Measurements from ENCODE around the gene EPHA10. TPM values are rescaled to one million over a fixed set of nuclear protein-coding genes. Genes with fewer than 3 reads are reported as not detected.

EPHA10 gene
- total RNA-seq, 3 donors from 2014 or later, result 0.73 to 2.6 TPM; not detected in 1

DNA sequence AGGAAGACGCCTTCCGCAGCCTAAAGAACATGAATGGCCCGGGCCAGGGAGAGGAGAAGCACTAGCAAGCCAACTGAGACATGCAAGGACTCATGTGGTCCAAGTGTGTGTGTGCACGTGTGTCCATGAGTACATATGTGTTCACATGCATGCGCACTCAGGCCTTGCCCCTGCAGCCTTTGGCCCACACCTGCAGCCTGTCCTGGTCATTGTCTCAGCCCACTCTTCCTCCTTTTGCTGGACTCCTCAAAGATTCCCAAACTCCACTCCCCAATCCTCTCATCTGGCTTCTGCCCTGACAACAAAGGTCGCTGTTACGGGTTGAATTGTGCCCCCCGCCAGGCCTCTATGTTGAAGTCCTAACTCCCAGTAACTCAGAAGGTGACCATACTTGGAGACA lies 50.7 kb downstream of the EPHA10 start:
- intact Hi-C loops (cut with DNase I; ENCODE audit: low total_unique reads), result no loop called here
- no peaks in the 10 kb centered on the region for H3K27me3 ChIP-seq
- no peak for TF ChIP-seq POLR2A (IDR thresholded peaks at IDR 0.05)
- TF ChIP-seq CTCF (IDR thresholded peaks at IDR 0.05), result no peak
- no peak for TF ChIP-seq POLR2AphosphoS5 (IDR thresholded peaks at IDR 0.05)
- no peaks in the 10 kb centered on the region for H3K36me3 ChIP-seq
- no peaks in the 10 kb centered on the region for H3K4me1 ChIP-seq
- no peaks in the 10 kb centered on the region for H3K9me3 ChIP-seq
- no peak overlapping the region for H3K4me3 ChIP-seq
- no peak for DNase-seq (ENCODE audit: low spot score in 2 of 2)
- no peak overlapping the region for H3K27ac ChIP-seq

DNA sequence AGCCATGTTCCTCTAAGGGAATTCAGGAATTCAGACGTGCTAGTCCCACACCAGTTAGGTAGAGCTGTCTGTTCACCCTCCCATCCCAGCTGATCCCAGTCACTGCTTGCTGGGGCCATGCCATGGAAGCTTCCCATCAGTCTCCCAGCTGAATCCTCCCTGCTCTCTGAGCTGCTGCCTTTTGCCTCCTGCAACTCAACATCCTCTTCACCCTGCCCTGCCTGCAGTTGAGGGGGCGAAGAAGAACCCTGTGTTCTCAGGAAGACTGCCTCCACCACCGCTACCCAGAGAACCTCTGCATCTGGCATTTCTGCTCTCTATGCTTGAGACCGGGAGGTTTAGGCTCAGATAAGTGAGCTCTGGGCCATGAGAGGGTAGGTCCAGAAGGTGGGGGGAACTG lies 56.4 kb downstream of the EPHA10 start:
- Histone ChIP-seq H3K9me3 (no peaks in the 10 kb centered on the region), H3K27ac (no peak overlapping the region), H3K4me1 (no peaks in the 10 kb centered on the region), H3K36me3 (no peaks in the 10 kb centered on the region), H3K4me3 (no peak overlapping the region), H3K27me3 (no peaks in the 10 kb centered on the region)
- DNase-seq (ENCODE audit: low spot score in 2 of 2), result no peak
- TF ChIP-seq CTCF (IDR thresholded peaks at IDR 0.05) (no peak), POLR2A (IDR thresholded peaks at IDR 0.05) (no peak), POLR2AphosphoS5 (IDR thresholded peaks at IDR 0.05) (no peak)
- intact Hi-C loops (cut with DNase I; ENCODE audit: low total_unique reads), result no loop called here

DNA sequence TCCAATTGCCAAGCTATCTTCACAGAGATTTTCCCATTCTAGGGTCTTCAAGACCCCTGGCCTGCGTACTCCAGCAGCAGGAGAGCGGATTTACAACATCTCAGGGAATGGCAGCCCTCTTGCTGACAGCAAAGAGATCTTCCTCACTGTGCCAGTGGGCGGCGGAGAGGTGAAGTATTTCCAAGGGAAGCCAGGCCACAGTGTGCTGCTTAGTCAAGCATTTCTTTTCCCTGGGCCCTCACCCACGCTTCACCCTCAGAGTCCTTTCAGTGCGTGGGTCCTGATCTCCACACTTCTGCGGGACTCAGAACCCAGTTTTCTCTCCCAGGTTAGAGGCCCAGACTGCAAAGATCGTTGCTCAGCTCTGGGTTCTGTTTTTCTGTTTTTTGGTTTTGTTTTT lies 59.5 kb downstream of the EPHA10 start:
- no peaks in the 10 kb centered on the region for H3K36me3 ChIP-seq
- H3K4me3 ChIP-seq, result no peak overlapping the region
- H3K4me1 ChIP-seq, result no peaks in the 10 kb centered on the region
- H3K27ac ChIP-seq, result no peak overlapping the region
- H3K9me3 ChIP-seq, result no peaks in the 10 kb centered on the region
- H3K27me3 ChIP-seq, result no peaks in the 10 kb centered on the region
- no peak for DNase-seq (ENCODE audit: low spot score in 2 of 2)
- TF ChIP-seq CTCF (IDR thresholded peaks at IDR 0.05), result no peak
- no peak for TF ChIP-seq POLR2AphosphoS5 (IDR thresholded peaks at IDR 0.05)
- TF ChIP-seq POLR2A (IDR thresholded peaks at IDR 0.05), result no peak
- intact Hi-C loops (cut with DNase I; ENCODE audit: low total_unique reads), result no loop called here

GRCh38 chr1:37704966-37705365 lies 60.0 kb downstream of the EPHA10 start:
- no peaks in the 10 kb centered on the region for H3K4me1 ChIP-seq
- DNase-seq (ENCODE audit: low spot score in 2 of 2), result no peak
- H3K4me3 ChIP-seq, result no peak overlapping the region
- no peak for TF ChIP-seq POLR2AphosphoS5 (IDR thresholded peaks at IDR 0.05)
- TF ChIP-seq CTCF (IDR thresholded peaks at IDR 0.05), result no peak
- TF ChIP-seq POLR2A (IDR thresholded peaks at IDR 0.05), result no peak
- intact Hi-C loops (cut with DNase I; ENCODE audit: low total_unique reads), result no loop called here
- H3K27me3 ChIP-seq, result no peaks in the 10 kb centered on the region
- H3K27ac ChIP-seq, result no peak overlapping the region
- no peaks in the 10 kb centered on the region for H3K9me3 ChIP-seq
- H3K36me3 ChIP-seq, result no peaks in the 10 kb centered on the region

- no peaks in the 10 kb centered on the region for H3K4me1 ChIP-seq
- H3K9me3 ChIP-seq, result no peaks in the 10 kb centered on the region
- no peaks in the 10 kb centered on the region for H3K36me3 ChIP-seq
- TF ChIP-seq CTCF (IDR thresholded peaks at IDR 0.05), result no peak
- TF ChIP-seq POLR2A (IDR thresholded peaks at IDR 0.05), result no peak
- no peak for TF ChIP-seq POLR2AphosphoS5 (IDR thresholded peaks at IDR 0.05)
- DNase-seq (ENCODE audit: low spot score in 2 of 2), result no peak
- H3K4me3 ChIP-seq, result no peak overlapping the region
- no peak overlapping the region for H3K27ac ChIP-seq
- no peaks in the 10 kb centered on the region for H3K27me3 ChIP-seq
- intact Hi-C loops (cut with DNase I; ENCODE audit: low total_unique reads), result no loop called here
Measured at GRCh38 chr1:37703061-37703460, 61.9 kb downstream of the EPHA10 start.
